ENCODE data around the gene LAMC3.
"Not testable (repeated sequence)": the region's sequence is repeated elsewhere in the genome, so short reads cannot be mapped to it uniquely, and the experiment has no call there.

LAMC3 gene

DNA sequence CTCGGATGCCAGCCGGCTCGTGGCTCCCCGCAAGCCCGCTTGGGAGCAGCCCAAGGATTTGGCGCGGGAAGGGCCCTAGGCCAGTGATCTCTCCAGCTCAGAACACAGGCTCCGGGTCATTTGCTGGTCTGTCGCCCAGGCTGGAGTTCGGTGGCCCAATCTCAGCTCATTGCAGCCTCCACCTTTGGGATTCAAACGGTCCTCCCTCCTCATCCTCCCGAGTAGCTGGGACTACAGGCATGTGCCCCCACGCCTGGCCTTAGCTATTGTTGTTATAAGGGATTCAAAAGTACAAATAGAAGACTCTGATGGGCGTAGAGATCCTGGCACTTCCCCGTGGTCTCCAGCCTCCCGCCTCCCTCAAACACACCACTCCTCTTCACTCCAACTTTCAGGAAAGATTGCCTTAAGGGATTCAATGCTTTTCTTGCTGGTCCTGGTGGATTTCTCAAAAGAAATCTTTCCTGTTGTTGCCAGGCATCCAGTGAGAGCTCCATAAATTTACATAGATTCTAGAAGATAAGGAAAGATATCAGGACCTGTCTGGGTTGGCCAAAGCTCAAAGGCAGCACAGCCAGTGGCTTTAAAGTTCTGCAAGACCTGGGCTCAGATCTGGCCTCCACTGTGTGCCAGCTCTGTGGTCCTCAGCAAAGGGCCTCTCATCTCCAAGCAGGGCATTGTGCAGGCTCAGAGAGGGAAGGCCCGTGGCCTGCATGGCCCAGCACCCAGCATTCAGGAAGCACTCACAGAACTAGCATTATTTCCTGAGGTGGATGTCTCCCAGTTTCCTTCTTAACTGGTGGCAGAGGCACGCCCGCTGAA, 88.4 kb downstream of the LAMC3 start:
- DNase-seq (ENCODE audit: low spot score) = no peak

- no peak for DNase-seq (ENCODE audit: low spot score)
Observed at GRCh38 chr9:131097948-131098278, 88.9 kb downstream of the LAMC3 start.

- no peak for DNase-seq (ENCODE audit: low spot score)
Observed at GRCh38 chr9:131098391-131099101, 89.6 kb downstream of the LAMC3 start.

GRCh38 chr9:131099102-131099606, 90.2 kb downstream of the LAMC3 start:
- DNase-seq (ENCODE audit: low spot score) = no peak

- DNase-seq (ENCODE audit: low spot score) = not testable (repeated sequence)
Observed at GRCh38 chr9:131099845-131100244, 90.9 kb downstream of the LAMC3 start.

GRCh38 chr9:131100445-131100844, 91.5 kb downstream of the LAMC3 start:
- no peak for DNase-seq (ENCODE audit: low spot score)

GRCh38 chr9:131101207-131101964, 92.4 kb downstream of the LAMC3 start:
- DNase-seq (ENCODE audit: low spot score) = no peak

DNA sequence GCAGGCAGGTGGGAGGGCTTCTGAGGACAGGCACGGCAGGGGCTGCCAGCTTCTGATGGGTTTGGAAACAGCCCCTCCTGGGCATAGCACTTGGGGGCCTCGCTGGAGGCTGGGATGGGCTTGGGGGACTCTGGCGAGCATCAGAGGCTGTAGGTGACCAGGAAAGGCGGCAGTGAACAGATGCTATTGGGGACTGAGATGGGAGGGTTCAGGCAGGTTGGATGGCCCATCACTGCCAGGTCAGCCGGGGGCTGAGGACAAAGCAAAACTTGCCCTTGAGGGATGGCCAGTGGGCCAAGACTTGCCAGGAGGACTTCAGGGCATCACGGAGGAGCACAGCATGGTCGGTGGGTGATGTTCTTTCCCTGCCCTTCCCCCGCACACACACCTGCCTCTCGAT, 94.0 kb downstream of the LAMC3 start:
- DNase-seq (ENCODE audit: low spot score) = no peak

- no peak for DNase-seq (ENCODE audit: low spot score)
Observed at GRCh38 chr9:131103535-131103934, 94.6 kb downstream of the LAMC3 start.

DNA sequence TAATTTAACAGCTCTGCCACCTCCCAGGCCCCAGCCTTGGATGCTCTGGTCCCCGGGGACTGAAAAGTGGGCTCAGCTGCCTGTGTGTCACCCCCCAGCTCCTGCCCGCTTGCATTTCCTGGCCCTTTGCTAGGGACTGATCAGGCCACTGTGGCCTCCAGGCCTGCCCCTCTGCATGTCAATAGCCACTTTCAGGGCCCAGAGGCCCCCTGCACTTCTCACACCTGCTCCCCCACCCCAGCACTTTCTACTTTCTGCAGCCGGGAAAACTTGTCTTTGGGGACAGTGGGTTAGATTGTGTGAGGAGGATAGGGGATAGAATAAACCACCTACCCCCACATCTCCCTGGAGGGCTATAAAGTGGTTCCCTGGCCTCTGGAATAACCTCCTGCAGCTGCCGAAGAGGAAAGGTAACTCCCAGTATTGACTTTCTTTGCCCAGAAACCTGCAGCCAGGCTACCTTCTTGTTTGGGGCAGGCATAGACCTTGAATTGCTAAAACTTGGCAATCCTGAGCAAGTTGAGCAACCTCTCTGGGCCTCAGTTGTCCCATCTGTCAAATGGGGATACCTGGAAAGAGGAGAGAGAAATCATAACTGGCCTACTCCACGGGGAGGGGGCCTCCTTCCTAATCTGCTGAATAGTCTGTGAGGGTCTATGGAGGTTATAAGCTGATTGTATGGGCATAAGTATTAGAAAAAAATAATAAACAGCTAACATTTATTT, 95.2 kb downstream of the LAMC3 start:
- no peak for DNase-seq (ENCODE audit: low spot score)

DNA sequence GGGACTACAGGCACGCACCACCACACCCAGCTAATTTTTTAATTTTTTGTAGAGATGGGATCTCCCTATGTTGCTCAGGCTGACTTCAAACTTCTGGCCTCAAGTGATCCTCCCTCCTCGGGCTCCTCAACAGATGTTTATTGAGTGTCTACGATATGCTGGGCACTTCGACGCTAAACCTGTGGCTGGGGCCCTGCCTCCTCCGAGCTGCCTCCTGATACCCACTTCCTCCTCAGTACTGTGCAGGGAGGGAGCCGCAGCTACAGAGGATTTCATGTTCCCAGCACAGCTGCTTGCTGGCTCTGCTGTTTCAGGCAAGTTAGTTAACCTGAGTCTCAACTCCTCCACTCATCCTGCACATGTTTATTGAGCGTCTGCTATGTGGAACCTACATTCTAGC, 97.0 kb downstream of the LAMC3 start:
- DNase-seq (ENCODE audit: low spot score) = no peak

DNA sequence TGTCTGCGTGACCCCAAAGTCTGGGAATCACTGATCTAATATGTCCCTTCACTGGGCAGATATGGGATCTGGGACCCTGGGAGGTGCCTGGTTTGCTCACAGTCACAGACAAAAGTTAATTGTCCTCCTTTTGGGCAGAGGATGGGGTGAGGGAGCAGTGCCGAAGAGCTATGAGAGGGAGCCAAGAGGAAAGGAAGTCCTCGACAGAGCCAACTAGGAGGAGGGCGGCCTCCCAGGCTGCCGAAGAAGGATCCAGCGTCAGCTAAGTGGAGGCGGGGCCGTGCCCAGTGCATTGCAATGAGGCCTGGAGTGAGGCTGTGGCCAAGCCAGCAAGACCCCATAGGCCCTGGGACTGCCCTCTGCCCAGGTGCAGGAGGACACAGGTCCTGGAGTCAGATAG, 98.8 kb downstream of the LAMC3 start:
- no peak for DNase-seq (ENCODE audit: low spot score)

DNA sequence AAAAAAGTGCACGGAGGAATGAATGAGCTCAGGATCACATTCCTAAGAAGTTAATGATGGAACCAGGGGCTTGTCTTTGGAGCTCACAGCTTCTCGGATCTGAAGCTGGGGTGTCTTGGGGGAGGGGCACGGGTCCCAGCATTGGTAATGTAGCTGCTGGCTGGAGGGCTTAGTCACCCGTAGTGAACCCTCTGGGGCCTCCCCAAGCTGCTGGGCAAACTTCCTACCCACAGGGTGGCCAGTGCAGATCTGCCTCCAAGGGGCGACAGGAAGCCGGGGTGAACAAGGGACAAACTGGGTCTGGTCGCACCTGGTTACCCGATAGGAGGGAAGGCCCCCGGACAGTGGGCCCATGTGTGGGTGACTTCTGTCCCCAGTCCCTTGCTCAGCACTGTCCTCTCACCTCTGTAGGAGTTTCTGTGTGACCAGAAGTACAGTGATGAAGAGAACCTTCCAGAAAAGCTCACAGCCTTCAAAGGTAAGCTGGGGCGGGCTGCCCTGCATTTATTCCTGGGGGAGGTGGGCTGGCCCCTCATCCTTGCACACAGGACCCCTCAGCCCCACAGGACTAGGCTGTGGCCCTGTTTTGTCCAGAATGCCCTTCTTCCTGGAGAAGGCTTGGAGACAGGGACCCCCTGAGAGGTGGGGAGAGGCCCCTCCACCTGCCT, 102.3 kb downstream of the LAMC3 start:
- no peak for DNase-seq (ENCODE audit: low spot score)

DNA sequence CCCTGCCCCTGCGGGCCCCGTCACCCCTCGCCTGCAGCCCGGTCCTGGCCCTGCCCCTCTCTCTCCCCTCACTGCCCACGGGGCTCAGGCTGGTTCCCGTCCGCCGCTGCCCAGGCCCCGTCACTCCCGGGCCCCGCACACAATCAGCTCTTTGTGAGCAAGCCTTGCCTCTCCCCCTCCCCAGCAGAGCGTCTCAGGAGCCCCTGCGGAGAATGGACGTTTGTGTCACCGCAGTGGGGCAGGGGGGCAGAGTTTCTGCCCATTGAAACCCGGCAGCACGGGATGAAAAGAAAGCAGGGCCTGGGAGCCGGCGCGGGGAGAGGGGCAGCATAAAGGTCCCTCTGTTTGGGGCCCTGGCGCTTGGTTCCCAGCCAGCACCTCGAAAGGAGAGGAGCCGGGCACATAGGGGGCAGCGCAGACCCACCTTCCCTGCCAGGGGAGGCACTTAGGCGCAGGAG, 102.9 kb downstream of the LAMC3 start:
- DNase-seq (ENCODE audit: low spot score) = no peak

- DNase-seq (ENCODE audit: low spot score) = no peak
Observed at GRCh38 chr9:131112374-131113154, 103.6 kb downstream of the LAMC3 start.

GRCh38 chr9:131113655-131114054, 104.7 kb downstream of the LAMC3 start:
- DNase-seq (ENCODE audit: low spot score) = no peak

GRCh38 chr9:131114084-131114535, 105.1 kb downstream of the LAMC3 start:
- DNase-seq (ENCODE audit: low spot score) = no peak

GRCh38 chr9:131115360-131115742, 106.4 kb downstream of the LAMC3 start:
- DNase-seq (ENCODE audit: low spot score) = not testable (repeated sequence)

DNA sequence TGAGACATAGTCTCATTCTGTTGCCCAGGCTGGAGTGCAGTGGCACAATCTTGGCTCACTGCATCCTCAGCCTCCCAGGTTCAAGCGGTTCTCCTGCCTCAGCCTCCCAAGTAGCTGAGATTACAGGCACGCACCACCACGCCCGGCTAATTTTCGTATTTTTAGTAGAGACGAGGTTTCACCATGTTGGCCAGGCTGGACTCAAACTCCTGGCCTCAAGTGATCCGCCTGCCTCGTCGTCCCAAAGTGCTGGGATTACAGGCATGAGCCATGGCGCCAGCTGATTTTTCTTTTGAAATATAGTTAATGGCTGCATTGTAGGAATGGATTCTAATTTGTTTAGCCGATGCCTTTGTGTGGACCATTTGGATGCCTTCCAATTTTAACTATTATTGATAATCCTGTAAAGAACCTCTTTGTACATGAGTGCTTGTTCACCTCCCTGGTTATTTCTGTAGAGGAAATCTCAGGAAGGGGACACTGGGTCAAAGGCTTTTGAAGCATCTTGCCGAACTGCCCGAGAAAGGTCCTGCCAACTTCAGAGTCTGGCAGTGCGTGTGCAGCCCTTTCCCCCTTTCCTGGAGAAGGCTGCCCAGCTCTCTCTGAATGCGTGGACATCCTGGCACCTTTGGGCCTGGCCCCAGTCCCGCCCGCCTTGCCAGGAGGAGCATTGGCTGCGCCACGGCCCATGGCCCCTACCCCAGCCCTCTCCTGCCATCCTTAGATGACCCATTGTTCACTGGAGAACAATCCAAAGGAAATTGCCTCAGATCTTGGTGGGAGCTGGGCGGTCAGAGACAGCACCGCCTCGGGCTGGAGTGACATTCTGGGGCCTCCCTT, 107.5 kb downstream of the LAMC3 start:
- no peak for DNase-seq (ENCODE audit: low spot score)
